HG03442 (cell line): ENCODE measurements around the gene EGFL8.

Experiments
- ATAC-seq: cut with Tn5 transposase; IDR thresholded peaks from one replicate; pipeline ENCODE4 v1.9.1; 2021; ENCODE audit warnings: mild to moderate bottlenecking, moderate library complexity; ENCODE audit not compliant: unreplicated experiment

The EGFL8 gene

DNA sequence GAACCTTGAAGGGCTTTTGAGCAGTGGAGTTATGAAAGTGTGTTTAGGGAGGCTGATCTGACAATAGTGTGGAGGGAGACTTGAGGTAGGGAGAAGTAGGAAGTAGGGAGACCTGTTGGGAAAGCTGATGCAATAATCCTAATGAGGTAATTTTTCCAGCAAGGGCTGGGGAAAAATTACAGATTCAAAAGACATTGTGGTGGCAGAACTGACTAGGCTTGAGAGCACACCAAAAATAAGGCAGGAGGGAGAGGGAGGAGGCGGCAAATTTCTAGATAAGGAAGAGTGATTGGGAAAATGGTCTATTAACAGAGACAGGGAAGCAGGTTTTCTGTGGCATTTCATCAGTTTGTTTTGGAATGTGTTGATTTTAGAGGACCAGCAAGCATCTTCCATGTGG lies 18.1 kb upstream of the EGFL8 start:
- ATAC-seq, result no peak

DNA sequence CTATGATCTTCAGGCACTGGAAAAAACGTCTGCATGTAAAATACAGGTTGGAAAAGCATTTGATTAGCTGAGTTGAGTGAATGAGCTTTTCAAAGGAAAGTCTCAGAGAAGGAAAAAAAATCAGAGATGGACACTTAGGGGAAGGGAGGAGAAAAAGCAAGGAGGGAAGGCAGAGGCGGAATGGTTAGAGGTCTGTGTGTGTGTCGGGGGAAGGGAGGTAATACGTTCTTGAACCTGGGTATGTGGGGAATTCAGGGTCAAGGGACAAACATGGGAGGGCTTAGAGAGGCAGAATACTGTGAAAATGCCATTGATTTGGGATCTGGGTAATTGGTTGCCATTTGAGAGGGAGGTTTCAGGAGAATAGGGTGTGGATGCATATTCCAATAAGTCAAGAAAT lies 17.7 kb upstream of the EGFL8 start:
- ATAC-seq, result no peak

DNA sequence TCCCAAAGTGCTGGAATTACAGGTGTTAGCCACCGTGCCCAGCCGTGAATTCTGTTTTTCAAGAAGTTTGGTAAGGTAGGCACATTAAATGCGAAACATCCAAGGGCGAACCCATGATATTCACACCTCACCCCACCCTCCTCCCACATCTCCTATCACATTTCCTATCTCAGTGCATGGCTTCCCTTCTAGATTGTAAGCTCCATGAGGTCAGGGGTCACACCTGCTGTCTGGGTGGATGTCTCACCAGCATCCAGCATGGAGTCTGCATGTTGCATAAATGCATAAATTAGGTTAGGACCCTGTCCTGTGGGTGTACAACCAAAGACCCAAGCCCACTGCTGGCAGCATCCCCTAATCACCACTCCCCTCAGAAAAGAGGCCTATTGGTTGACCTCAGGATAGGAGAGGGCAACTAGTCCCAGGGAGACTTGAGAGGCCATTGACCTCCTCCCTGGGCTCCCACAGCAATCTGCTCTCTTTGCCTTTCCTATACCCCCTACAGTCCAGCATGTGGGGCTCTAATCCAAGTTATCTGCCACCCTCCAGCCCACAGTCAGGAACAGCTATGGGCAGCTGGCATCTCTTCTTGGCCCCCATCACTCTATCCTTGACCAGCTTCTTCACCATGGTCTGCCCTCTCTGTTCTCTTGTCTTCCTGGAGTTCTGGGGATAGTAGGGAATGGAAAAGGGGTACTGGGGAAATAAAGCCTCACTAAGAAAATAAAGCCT lies 16.8 kb upstream of the EGFL8 start:
- ATAC-seq, result no peak

DNA sequence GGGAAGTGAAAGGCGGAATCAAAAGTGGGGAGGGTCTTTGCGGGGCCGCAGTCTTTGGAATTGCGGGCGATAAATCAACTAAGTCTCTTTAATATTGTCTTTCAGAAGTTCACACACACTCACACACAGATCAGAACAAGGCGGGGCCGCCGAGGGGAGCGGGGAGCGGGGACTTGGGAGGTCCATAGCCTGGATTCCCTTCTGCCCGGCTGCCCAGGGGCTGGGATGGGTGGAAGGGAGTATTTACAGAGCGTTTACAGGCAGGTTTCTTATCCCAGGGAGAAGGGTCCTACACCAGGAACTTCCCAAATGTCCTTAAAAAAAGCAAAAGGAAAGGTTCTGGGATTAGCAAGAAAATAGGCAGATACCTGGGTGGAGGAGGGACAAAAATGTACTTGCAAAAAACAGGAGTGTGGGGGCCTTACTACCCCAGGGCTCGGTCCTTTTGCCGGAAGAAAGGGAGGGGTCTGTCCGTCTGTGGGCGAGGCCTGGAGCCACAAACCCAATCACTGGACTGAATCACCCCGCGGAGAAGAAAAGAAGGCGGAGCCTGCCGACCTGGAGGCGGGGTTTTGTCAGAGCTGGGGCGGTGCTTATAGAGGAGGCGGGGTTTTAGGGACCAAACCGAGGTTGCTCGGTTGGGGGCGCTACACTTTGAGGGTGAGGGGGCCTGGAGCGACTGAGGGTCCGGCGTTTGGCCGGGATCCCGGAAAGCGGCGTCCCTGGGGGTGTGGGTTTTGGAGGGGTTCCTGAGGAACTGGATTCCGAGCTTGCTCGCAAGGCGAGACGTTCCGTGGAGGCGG lies 15.9 kb upstream of the EGFL8 start:
- no peak for ATAC-seq

DNA sequence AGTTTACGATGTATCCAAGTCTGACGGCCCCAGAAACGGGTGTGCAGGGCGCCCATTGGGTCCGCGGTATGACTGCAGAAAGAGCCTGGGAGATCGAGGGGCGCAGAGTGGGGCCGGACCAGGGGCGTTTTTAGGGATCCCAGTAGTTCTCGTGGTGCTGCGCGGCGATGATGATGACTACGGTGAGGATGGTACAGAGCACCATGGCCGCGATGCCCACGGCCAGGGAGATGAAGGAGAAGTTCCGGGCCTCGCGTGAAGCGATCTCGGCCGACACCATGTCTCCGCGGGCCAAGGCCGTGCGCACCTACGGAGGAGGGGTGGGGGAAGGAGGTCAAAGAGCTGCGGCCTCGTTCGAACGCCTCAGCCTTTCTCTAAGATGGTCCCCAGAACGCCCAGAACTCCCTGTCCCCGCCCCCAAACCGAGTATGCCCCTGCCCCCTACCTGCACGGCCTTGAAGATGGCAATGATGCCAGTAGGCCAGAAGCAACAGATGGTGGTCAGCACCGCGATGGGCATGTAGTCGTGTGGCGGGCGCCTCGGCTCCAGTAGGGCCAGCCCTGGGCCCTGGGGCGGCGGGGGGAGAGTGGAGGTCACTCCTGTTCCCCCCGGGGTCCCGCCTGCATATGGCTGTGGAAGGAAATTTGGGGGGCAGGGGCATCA lies 15.2 kb upstream of the EGFL8 start:
- no peak for ATAC-seq

DNA sequence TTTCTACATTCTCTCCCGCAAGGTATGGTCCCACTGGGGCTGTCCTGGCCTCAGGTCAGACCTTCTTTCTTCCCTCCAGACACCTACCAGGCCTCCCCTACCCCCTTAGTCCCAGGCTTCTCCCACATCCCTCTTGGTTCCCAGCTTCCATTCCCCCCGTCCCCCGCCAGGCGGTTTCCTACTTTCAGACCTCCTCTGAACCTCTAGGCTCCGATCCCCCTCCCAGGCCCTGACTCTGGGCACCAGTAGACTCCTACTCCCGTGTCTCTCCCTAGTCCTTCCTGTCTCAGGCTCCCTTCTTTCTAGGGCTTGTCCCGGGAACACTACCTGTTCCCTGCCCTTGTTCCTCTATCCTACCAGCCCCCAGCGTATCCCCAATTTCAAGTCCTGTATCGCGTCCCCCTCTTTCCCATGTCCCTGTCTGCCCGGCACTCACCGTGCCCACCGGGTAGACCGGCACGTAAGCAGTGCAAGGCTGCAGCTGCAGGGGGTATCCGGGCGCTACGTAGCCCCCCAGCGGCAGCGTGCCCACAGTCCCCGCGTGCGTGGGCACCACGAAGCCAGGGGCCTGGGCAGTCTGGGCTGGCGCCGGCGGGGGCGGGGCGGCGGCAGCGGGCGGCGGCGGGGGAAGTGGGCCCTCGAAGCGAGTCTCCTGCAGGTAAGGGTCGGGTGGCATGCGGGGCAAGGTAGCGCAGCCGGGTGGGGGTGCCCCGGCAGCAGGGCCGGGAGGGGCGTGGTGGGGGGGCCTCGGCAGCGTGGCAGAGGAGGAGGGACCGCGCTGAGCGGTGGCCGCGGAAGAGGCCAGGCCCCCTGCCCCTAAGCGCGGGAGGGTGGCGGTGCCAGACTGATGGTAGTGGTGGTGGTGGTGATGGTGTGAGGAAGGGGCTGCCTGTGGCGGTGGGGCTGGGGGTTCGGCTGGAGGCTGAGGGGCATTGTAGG lies 14.2 kb upstream of the EGFL8 start:
- ATAC-seq, result no peak

DNA sequence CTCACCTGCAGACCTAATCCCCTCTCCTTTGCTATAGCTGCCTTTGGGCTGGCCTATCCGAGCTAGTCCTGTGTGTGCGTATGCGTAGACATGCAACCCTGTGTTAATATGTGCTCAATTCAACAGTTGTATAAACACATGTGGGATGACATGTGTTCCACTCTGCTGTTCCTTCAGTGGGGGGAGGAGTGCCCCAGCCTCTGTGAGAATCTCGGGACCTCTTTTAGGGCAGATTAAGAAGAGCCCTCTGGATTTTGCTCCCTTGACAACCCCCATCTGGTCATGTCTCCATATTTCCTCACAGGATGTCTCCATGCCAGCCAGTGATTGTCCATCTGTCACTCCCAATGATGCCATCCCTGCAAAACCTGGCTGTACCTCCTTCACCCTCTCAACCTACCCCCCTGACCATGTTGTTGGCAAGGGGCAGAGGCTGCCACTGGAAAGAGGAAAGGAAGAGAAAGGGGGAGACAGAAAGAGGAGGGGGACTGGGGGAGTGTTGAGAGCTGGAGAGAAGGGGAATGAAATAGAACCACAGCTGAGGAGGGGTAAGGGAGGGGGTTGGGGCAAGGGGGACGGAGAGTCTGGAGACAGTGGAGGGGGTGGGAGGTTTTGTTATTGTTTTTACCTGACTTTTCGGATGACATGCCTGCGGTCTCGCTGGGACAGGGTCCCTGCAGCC lies 13.1 kb upstream of the EGFL8 start:
- no peak for ATAC-seq

DNA sequence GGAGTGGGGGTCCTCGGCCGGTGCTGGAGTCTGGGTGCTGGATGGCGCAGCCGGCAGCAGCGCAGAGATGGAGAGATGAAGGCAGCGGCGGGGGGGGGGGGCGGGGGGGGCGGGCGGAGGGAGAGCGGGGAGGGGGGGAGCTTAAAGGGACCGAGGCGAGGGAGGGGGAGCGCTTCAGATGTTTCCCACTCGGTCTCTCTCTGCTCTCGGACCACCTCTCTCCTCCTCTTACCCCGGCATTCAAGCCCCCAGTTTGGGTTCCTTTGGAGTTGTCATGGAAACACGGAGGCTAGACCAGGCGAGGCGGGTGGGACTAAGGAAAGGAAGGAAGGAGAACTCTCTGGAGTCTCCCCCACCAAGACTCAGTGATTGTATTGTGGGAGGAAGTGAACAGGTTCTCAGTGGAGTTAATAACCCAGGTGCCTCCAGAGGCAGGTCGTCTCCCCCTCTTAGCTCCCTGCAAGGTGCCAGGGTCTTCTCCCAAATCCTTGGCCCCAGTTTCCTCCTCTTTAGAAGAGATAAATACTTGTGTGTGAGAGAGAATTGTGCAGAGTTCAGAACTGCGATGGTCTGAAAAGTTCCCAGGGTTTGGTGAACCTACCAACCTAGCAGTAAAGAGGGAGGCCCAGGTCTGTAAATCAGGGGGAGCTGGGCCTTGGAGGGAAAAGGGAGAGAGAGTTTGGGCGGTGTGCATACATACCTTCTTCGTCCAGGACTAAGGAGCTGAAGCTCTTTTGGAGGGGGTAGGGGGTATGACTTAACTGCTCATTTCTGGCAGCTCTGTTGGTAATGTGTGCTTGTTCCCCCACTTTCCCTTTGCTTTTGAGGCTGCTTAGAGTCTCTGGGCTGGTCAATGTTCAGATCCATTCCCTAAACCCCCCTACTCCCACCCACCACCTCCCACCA lies 12.3 kb upstream of the EGFL8 start, which contains the start of gene PRRT1:
Gene PRRT1 (minus strand): TSS at position 77 of the 906 bp plus-strand sequence. CDS start 112 bp downstream, outside the sequence.
- ATAC-seq, result no peak

DNA sequence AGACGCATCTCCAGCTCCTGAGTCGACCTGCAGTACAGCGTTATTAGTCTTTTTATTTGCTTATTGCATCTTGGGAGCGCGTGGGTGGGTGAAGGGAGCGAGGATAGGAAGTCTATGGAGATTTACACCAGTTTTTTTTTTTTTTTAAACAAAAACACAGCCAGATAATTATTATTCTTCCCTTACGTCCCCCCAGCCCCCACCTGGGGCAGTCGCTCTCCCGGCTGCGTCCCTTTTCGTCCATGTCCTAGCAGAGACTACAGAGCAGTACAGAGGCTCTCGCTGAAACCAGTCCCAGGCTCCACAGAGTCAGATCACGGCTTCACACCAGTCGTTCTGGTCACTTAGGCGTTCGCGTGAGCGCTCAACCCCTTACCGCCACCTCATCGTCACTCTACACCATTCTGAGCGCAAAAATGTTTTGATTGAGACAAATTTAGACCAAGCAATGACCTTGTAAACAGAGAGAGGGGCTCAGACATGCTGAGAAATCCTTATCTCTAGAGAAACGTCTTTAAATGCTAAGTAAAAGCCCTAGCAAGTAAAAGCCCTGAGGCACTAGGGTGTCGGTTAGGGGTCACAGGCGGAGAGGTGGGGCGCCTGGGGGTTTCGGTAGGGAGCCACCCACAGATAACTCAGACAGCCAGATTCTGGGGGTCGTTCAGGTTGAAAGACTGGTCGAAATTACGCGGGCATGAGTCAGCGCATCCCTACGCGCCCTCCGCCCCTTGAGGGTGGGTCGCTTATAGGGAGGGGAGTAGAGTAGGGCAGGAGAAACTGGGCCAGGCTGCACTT lies 11.4 kb upstream of the EGFL8 start:
- no peak for ATAC-seq

DNA sequence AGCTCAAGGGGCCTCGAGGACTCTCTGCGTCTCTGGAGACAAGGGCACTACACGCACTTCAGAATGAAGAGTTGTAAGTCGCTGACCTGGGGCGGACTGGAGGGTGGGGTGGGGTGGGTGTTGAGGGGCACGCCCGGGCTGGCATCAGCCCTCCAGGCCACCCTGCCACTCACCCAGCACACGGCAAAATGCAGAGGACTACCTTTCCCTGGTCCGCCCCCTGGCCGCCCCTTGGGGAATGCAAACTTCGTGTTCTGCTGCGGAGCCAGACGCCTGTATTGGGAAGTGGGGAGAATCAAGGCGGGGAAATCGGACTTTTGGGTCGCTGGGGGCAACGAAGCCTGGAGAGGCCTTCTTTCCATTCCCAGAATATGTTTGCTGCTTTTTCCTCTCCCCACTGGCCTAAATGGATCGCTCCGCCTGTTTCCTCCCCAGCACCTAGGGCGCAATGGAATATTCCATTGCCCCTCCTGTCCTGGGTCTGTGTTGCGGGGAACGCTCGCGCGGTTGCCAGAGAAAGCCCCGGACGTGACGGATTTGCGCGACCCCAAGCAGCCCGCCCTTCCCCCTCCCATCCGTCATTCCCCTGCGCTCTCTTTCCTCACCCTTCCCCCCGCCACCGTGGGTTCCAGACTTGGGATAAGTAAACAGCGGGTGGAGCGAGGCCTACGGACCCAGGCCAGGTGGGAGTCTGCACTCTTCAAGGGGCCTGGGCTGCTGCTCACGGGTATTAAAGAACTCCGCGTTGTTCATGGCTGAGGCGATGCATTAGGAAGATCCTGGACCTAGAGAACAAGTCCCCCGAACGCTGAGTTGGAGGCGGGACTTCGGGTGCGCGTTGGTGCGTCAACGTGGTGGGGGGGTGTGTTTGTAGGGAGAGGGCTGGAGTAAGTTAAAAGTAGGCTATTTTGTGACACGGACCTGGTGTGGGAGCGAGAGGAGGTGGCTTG lies 10.6 kb upstream of the EGFL8 start, which contains the start of gene PPT2:
Gene PPT2 (plus strand): TSS at position 578 of the 950 bp plus-strand sequence. CDS start 454 bp downstream, outside the sequence.
- no peak for ATAC-seq

DNA sequence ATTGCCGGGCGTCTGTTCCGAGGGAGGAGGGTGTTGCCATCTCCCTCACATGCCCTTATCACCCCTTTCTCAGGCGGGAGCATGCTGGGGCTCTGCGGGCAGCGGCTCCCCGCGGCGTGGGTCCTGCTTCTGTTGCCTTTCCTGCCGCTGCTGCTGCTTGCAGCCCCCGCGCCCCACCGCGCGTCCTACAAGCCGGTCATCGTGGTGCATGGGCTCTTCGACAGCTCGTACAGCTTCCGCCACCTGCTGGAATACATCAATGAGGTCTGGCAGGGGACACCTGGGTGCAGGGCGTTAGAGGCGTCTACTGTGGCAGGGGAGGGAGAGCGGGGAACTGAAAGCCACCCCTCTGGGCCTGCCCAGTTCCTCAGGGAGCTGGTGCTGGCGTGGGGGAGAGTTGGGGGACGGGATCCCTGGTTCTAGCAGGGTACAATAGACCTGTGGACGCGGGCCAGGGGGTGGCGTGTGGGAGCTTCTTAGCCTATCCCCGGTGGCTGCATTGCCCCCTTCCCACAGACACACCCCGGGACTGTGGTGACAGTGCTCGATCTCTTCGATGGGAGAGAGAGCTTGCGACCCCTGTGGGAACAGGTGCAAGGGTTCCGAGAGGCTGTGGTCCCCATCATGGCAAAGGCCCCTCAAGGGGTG lies 9.8 kb upstream of the EGFL8 start:
- no peak for ATAC-seq

DNA sequence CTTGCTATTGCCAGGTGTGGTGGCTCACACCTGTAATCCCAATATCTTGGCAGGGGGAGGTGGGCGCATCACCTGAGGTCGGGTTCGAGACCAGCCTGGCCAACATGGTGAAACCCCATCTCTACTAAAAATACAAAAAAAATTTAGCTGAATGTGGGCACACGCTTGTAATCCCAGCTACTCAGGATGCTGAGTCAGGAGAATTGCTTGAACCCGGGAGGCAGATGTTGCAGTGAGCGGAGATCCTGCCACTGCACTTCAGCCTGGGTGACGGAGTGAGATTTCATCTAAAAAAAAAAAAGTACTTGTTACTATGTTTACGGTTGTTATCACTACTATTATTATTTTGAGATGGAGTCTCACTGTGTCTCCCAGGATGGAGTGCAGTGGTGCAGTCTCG lies 7.5 kb upstream of the EGFL8 start:
- no peak for ATAC-seq

DNA sequence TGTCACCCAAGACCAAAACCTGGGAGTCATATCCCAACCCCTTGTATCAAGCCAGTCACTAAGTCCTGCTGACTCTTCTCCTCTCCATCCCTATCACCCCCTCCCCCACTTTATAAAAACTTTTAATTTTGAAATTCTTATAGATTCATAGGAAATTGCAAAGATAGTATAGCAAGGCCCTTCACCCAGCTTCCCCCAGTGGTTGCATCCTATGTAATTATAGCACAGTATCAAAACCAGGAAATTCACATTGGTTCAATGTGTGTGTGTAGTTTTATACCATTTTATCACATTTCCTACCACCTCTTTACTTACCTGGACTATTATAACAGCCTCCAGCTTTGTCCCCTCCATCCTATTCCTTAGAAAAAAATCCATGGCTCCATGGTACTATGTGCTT lies 6.3 kb upstream of the EGFL8 start:
- no peak for ATAC-seq

DNA sequence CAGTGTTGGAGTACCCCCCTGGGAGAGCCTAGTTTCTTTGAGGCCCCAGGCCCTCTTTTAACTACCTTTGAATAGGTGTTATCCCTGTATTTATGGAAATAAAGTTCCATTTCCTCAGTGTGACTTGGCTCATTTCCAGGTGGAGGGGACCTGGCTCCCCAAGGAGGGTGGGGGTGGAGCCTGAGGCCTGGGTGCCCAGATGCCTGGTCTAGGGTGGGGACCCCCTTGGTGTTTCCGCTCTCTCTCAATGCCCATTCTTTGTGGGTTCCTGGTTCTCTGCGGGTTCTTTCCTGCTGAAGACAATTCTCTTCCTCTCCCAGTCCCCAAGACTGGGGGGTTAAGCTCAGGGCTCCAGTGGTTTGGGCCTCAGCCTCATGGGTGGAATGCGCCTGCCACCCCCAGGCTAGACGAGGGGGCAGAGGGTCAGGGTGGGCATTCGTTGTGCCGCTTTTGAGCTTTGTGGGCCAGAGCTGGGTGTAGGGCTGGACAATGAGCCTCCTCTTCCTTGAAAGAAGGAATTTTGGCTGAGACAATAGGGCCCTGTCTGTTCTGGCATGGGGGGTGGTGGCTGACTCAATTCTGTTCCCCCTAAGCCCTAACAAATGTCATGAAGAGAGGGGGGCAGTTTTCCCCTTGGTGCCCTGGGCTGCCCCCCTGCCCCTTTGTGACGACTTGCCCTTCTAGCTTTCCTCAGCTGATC lies 686 bp upstream of the EGFL8 start:
- no peak for ATAC-seq

DNA sequence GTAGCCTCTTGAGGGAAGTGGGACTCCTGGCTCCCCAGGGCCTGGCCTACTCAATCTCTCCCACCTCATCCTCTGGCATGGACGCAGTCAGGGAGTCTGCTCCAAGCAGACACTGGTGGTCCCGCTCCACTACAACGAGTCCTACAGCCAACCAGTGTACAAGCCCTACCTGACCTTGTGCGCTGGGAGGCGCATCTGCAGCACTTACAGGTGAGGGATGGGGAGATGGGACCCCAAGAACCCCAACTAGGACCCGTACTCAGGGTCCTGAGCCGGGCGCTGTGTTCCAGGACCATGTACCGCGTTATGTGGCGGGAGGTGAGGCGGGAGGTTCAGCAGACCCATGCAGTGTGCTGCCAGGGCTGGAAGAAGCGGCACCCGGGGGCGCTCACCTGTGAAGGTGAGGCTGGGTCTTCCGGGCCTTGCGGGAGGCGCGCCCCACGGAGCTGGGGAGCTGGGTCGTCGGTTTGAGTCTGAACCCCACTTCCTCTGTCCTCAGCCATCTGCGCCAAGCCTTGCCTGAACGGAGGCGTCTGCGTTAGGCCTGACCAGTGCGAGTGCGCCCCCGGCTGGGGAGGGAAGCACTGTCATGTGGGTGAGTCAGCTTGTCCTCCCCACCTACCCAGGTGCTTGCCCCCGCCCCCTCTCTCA lies 2.1 kb downstream of the EGFL8 start:
- ATAC-seq, result no peak
